ENCODE measurements around the gene IPP. TPM values are rescaled to one million over a fixed set of nuclear protein-coding genes. Genes with fewer than 3 reads are reported as not detected.

Gene IPP
- total RNA-seq, 1 donor from 2014 or later: 13.3 TPM

DNA sequence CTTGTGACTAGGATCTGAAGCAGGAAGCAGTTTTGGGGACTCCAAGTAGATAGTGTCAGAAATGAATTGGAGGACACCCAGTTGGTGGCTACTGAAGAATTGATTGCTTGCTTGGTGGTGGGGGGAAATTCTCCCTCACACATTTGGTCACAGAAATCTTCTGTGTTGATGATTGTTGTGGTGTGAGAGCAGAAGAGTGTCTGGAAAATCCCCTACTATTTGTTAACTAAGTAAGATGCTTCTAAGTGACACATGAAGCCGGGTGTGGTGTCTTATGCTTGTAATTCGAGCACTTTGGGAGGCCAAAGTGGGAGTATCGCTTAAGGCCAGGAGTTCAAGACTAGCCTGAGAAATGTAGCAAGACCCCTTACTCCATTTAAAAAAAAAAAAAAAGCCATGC is 22.5 kb upstream of the IPP start:
- TF ChIP-seq EZH2 (IDR thresholded peaks at IDR 0.05; ENCODE audit: insufficient read depth, low read length): no peak
- TF ChIP-seq CTCF (IDR thresholded peaks at IDR 0.05; ENCODE audit: insufficient read depth, low read depth, low read length): no peak
- Histone ChIP-seq H3K27me3 (ENCODE audit: insufficient read depth, low read length) (no peaks in the 10 kb centered on the region), H2AFZ (ENCODE audit: low read depth, low read length) (no peak overlapping the region), H4K20me1 (ENCODE audit: insufficient read depth, low read length) (no peaks in the 10 kb centered on the region), H3K9ac (ENCODE audit: low read length) (no peak overlapping the region), H3K4me1 (ENCODE audit: insufficient read depth, low read length) (no peaks in the 10 kb centered on the region), H3K4me2 (ENCODE audit: low read length) (no peak overlapping the region), H3K9me3 (ENCODE audit: insufficient read depth, low read depth, low read length) (no peaks in the 10 kb centered on the region), H3K4me3 (ENCODE audit: insufficient read depth, low read depth, low read length) (no peak overlapping the region), H3K36me3 (ENCODE audit: insufficient read depth, low read length) (no peaks in the 10 kb centered on the region), H3K27ac (ENCODE audit: low read depth, low read length) (no peak overlapping the region), H3K79me2 (ENCODE audit: insufficient read depth, low read length) (no peaks in the 10 kb centered on the region)
- DNase-seq (ENCODE audit: low read depth): no peak
- Mint-ChIP-seq H3K27me3 (ENCODE audit: low read depth, unreplicated experiment) (peaks cover 2% of the 10 kb centered on the region), H3K36me3 (ENCODE audit: low read depth, unreplicated experiment) (no peaks in the 10 kb centered on the region), H3K27ac (ENCODE audit: unreplicated experiment) (no peak overlapping the region), H3K4me1 (ENCODE audit: low read depth, unreplicated experiment) (peaks cover 6% of the 10 kb centered on the region), H3K4me3 (ENCODE audit: unreplicated experiment) (no peak overlapping the region), H3K9me3 (ENCODE audit: unreplicated experiment) (no peaks in the 10 kb centered on the region)
- FAIRE-seq: no peak

GRCh38 chr1:45769261-45769932 is 18.9 kb upstream of the IPP start:
- H3K4me1 Mint-ChIP-seq (ENCODE audit: low read depth, unreplicated experiment): peaks cover 6% of the 10 kb centered on the region
- no peaks in the 10 kb centered on the region for H3K36me3 ChIP-seq (ENCODE audit: insufficient read depth, low read length)
- H2AFZ ChIP-seq (ENCODE audit: low read depth, low read length): peak overlapping the region; percentile 11
- peak overlapping the region; percentile 16 for H3K4me2 ChIP-seq (ENCODE audit: low read length)
- H3K4me3 Mint-ChIP-seq (ENCODE audit: unreplicated experiment): no peak overlapping the region
- H3K9ac ChIP-seq (ENCODE audit: low read length): no peak overlapping the region
- peaks cover 2% of the 10 kb centered on the region for H3K27me3 Mint-ChIP-seq (ENCODE audit: low read depth, unreplicated experiment)
- H3K4me3 ChIP-seq (ENCODE audit: insufficient read depth, low read depth, low read length): no peak overlapping the region
- H4K20me1 ChIP-seq (ENCODE audit: insufficient read depth, low read length): no peaks in the 10 kb centered on the region
- DNase-seq (ENCODE audit: low read depth) (peak; percentile 95), FAIRE-seq (no peak)
- no peaks in the 10 kb centered on the region for H3K27me3 ChIP-seq (ENCODE audit: insufficient read depth, low read length)
- no peaks in the 10 kb centered on the region for H3K9me3 ChIP-seq (ENCODE audit: insufficient read depth, low read depth, low read length)
- no peak overlapping the region for H3K27ac ChIP-seq (ENCODE audit: low read depth, low read length)
- H3K27ac Mint-ChIP-seq (ENCODE audit: unreplicated experiment): no peak overlapping the region
- no peak for TF ChIP-seq EZH2 (IDR thresholded peaks at IDR 0.05; ENCODE audit: insufficient read depth, low read length)
- no peaks in the 10 kb centered on the region for H3K79me2 ChIP-seq (ENCODE audit: insufficient read depth, low read length)
- H3K9me3 Mint-ChIP-seq (ENCODE audit: unreplicated experiment): no peaks in the 10 kb centered on the region
- peaks cover 2% of the 10 kb centered on the region for H3K36me3 Mint-ChIP-seq (ENCODE audit: low read depth, unreplicated experiment)
- H3K4me1 ChIP-seq (ENCODE audit: insufficient read depth, low read length): peaks cover 7% of the 10 kb centered on the region

- peaks cover 7% of the 10 kb centered on the region for H3K4me1 ChIP-seq (ENCODE audit: insufficient read depth, low read length)
- Mint-ChIP-seq H3K4me1 (ENCODE audit: low read depth, unreplicated experiment) (peaks cover 6% of the 10 kb centered on the region), H3K27ac (ENCODE audit: unreplicated experiment) (no peak overlapping the region), H3K4me3 (ENCODE audit: unreplicated experiment) (no peak overlapping the region), H3K36me3 (ENCODE audit: low read depth, unreplicated experiment) (peaks cover 2% of the 10 kb centered on the region), H3K27me3 (ENCODE audit: low read depth, unreplicated experiment) (peaks cover 2% of the 10 kb centered on the region), H3K9me3 (ENCODE audit: unreplicated experiment) (no peaks in the 10 kb centered on the region)
- no peak for FAIRE-seq
- no peak overlapping the region for H3K27ac ChIP-seq (ENCODE audit: low read depth, low read length)
- peak; percentile 54 for DNase-seq (ENCODE audit: low read depth)
- H3K9ac ChIP-seq (ENCODE audit: low read length): no peak overlapping the region
- H3K4me2 ChIP-seq (ENCODE audit: low read length): peak overlapping the region; percentile 57
- no peaks in the 10 kb centered on the region for H3K27me3 ChIP-seq (ENCODE audit: insufficient read depth, low read length)
- peak overlapping the region; percentile 61 for H2AFZ ChIP-seq (ENCODE audit: low read depth, low read length)
- no peaks in the 10 kb centered on the region for H3K36me3 ChIP-seq (ENCODE audit: insufficient read depth, low read length)
- TF ChIP-seq CTCF (IDR thresholded peaks at IDR 0.05; ENCODE audit: insufficient read depth, low read depth, low read length) (no peak), EZH2 (IDR thresholded peaks at IDR 0.05; ENCODE audit: insufficient read depth, low read length) (no peak)
- no peaks in the 10 kb centered on the region for H4K20me1 ChIP-seq (ENCODE audit: insufficient read depth, low read length)
- H3K4me3 ChIP-seq (ENCODE audit: insufficient read depth, low read depth, low read length): no peak overlapping the region
- no peaks in the 10 kb centered on the region for H3K9me3 ChIP-seq (ENCODE audit: insufficient read depth, low read depth, low read length)
- no peaks in the 10 kb centered on the region for H3K79me2 ChIP-seq (ENCODE audit: insufficient read depth, low read length)
These were observed 16.6 kb upstream of the IPP start for GRCh38 chr1:45767035-45767434.

All from astrocyte (in vitro differentiated cells and primary cell).